HUES6 (cell line): Measurements from ENCODE around the gene SLC9A8.

ENCODE experiments used
- H3K27ac ChIP-seq: 2 replicates; pipeline ENCODE4 v1.7.0; 2013; ENCODE audit warnings: low read depth, mild to moderate bottlenecking, low read length, inconsistent platforms
- H3K27me3 ChIP-seq: 2 replicates; pipeline ENCODE4 v1.6.1; 2013; ENCODE audit warnings: low read length; ENCODE audit not compliant: control insufficient read depth, insufficient read depth
- H3K36me3 ChIP-seq: 2 replicates; pipeline ENCODE4 v1.6.1; 2013; ENCODE audit warnings: low read length; ENCODE audit not compliant: control insufficient read depth, insufficient read depth
- H3K4me1 ChIP-seq: 2 replicates; pipeline ENCODE4 v1.6.1; 2013; ENCODE audit warnings: low read length; ENCODE audit not compliant: control insufficient read depth, insufficient read depth
- H3K4me3 ChIP-seq: 2 replicates; pipeline ENCODE4 v1.5.1; 2013; ENCODE audit warnings: low read depth, low read length
- H3K9ac ChIP-seq: one replicate; pipeline ENCODE4 v1.6.1; 2013; ENCODE audit warnings: mild to moderate bottlenecking, low read length
- H3K9me3 ChIP-seq: 2 replicates; pipeline ENCODE4 v1.6.1; 2013; ENCODE audit warnings: low read depth, low read length; ENCODE audit not compliant: control insufficient read depth, insufficient read depth

The SLC9A8 gene

GRCh38 chr20:49818816-49819215, 6.2 kb downstream of the SLC9A8 start:
- H3K9ac ChIP-seq = no peak overlapping the region
- H3K9me3 ChIP-seq = peaks cover 3% of the 10 kb centered on the region; the same call in 1 of the 2 replicates
- H3K4me1 ChIP-seq = no peaks in the 10 kb centered on the region
- no peaks in the 10 kb centered on the region for H3K27me3 ChIP-seq
- no peak overlapping the region for H3K27ac ChIP-seq
- H3K36me3 ChIP-seq = peaks cover 36% of the 10 kb centered on the region
- no peak overlapping the region for H3K4me3 ChIP-seq

- Histone ChIP-seq H3K9me3 (peaks cover 3% of the 10 kb centered on the region; the same call in 1 of the 2 replicates), H3K27me3 (no peaks in the 10 kb centered on the region), H3K4me1 (no peaks in the 10 kb centered on the region), H3K4me3 (no peak overlapping the region), H3K27ac (no peak overlapping the region), H3K36me3 (peaks cover 44% of the 10 kb centered on the region), H3K9ac (no peak overlapping the region)
Observed at GRCh38 chr20:49819702-49820101, 7.1 kb downstream of the SLC9A8 start.

- Histone ChIP-seq H3K27me3 (no peaks in the 10 kb centered on the region), H3K4me3 (no peak overlapping the region), H3K27ac (no peak overlapping the region), H3K4me1 (no peaks in the 10 kb centered on the region), H3K9ac (no peak overlapping the region), H3K36me3 (peaks cover 40% of the 10 kb centered on the region), H3K9me3 (peaks cover 3% of the 10 kb centered on the region; the same call in 1 of the 2 replicates)
Observed at GRCh38 chr20:49821381-49821780, 8.8 kb downstream of the SLC9A8 start.

GRCh38 chr20:49821870-49822331, 9.3 kb downstream of the SLC9A8 start:
- H3K9ac ChIP-seq = no peak overlapping the region
- H3K27me3 ChIP-seq = no peaks in the 10 kb centered on the region
- H3K4me1 ChIP-seq = no peaks in the 10 kb centered on the region
- H3K27ac ChIP-seq = no peak overlapping the region
- peaks cover 3% of the 10 kb centered on the region; the same call in 1 of the 2 replicates for H3K9me3 ChIP-seq
- H3K4me3 ChIP-seq = no peak overlapping the region
- H3K36me3 ChIP-seq = peaks cover 40% of the 10 kb centered on the region

- no peaks in the 10 kb centered on the region for H3K27me3 ChIP-seq
- H3K9me3 ChIP-seq = peaks cover 3% of the 10 kb centered on the region; the same call in 1 of the 2 replicates
- H3K27ac ChIP-seq = no peak overlapping the region
- no peaks in the 10 kb centered on the region for H3K4me1 ChIP-seq
- no peak overlapping the region for H3K9ac ChIP-seq
- H3K4me3 ChIP-seq = no peak overlapping the region
- H3K36me3 ChIP-seq = peaks cover 37% of the 10 kb centered on the region
Observed at GRCh38 chr20:49823152-49823847, 10.7 kb downstream of the SLC9A8 start.

- H3K36me3 ChIP-seq = peaks cover 30% of the 10 kb centered on the region
- no peak overlapping the region for H3K27ac ChIP-seq
- H3K4me3 ChIP-seq = no peak overlapping the region
- H3K9ac ChIP-seq = no peak overlapping the region
- H3K4me1 ChIP-seq = no peaks in the 10 kb centered on the region
- no peaks in the 10 kb centered on the region for H3K27me3 ChIP-seq
- peaks cover 3% of the 10 kb centered on the region; the same call in 1 of the 2 replicates for H3K9me3 ChIP-seq
Observed at GRCh38 chr20:49824206-49824605, 11.6 kb downstream of the SLC9A8 start.

GRCh38 chr20:49825521-49826033, 12.9 kb downstream of the SLC9A8 start:
- H3K4me3 ChIP-seq = no peak overlapping the region
- no peak overlapping the region for H3K27ac ChIP-seq
- H3K9me3 ChIP-seq = no peaks in the 10 kb centered on the region
- no peaks in the 10 kb centered on the region for H3K27me3 ChIP-seq
- no peak overlapping the region for H3K9ac ChIP-seq
- no peaks in the 10 kb centered on the region for H3K4me1 ChIP-seq
- H3K36me3 ChIP-seq = peaks cover 22% of the 10 kb centered on the region

GRCh38 chr20:49831022-49831769, 18.6 kb downstream of the SLC9A8 start:
- peaks cover 4% of the 10 kb centered on the region; the same call in 1 of the 2 replicates for H3K4me1 ChIP-seq
- no peaks in the 10 kb centered on the region for H3K27me3 ChIP-seq
- no peak overlapping the region for H3K27ac ChIP-seq
- no peak overlapping the region for H3K4me3 ChIP-seq
- H3K36me3 ChIP-seq = no peaks in the 10 kb centered on the region; the same call in none of the 2 replicates
- no peaks in the 10 kb centered on the region for H3K9me3 ChIP-seq
- H3K9ac ChIP-seq = no peak overlapping the region

GRCh38 chr20:49831770-49832631, 19.4 kb downstream of the SLC9A8 start:
- no peak overlapping the region for H3K4me3 ChIP-seq
- H3K36me3 ChIP-seq = no peaks in the 10 kb centered on the region; the same call in none of the 2 replicates
- H3K4me1 ChIP-seq = peaks cover 4% of the 10 kb centered on the region; the same call in 1 of the 2 replicates
- no peaks in the 10 kb centered on the region for H3K27me3 ChIP-seq
- H3K27ac ChIP-seq = no peak overlapping the region
- H3K9me3 ChIP-seq = no peaks in the 10 kb centered on the region
- H3K9ac ChIP-seq = no peak overlapping the region

- no peaks in the 10 kb centered on the region; the same call in none of the 2 replicates for H3K36me3 ChIP-seq
- H3K4me3 ChIP-seq = no peak overlapping the region
- no peak overlapping the region for H3K27ac ChIP-seq
- H3K27me3 ChIP-seq = no peaks in the 10 kb centered on the region
- H3K9ac ChIP-seq = no peak overlapping the region
- H3K9me3 ChIP-seq = no peaks in the 10 kb centered on the region
- peaks cover 4% of the 10 kb centered on the region; the same call in 1 of the 2 replicates for H3K4me1 ChIP-seq
Observed at GRCh38 chr20:49832632-49833327, 20.2 kb downstream of the SLC9A8 start.
